ENCODE measurements around the gene CARS2.

CARS2 gene

GRCh38 chr13:110651271-110651670 lies 54.6 kb downstream of the CARS2 start:
- DNase-seq, result no peak

- DNase-seq, result no peak
Observed at GRCh38 chr13:110650436-110650835, 55.5 kb downstream of the CARS2 start.

GRCh38 chr13:110649551-110649950 lies 56.4 kb downstream of the CARS2 start:
- DNase-seq, result no peak

GRCh38 chr13:110648848-110649421 lies 57.0 kb downstream of the CARS2 start:
- no peak for DNase-seq

- no peak for DNase-seq
Observed at GRCh38 chr13:110648146-110648819, 57.6 kb downstream of the CARS2 start.

GRCh38 chr13:110647365-110647737 lies 58.6 kb downstream of the CARS2 start:
- DNase-seq, result no peak

GRCh38 chr13:110646442-110647364 lies 59.2 kb downstream of the CARS2 start:
- no peak for DNase-seq

- DNase-seq, result no peak
Observed at GRCh38 chr13:110645750-110646149, 60.2 kb downstream of the CARS2 start.

- peak; percentile 64 to 77 for DNase-seq
Observed at GRCh38 chr13:110644892-110645521, 60.9 kb downstream of the CARS2 start.

GRCh38 chr13:110643768-110644421 lies 62.0 kb downstream of the CARS2 start:
- DNase-seq, result no peak

GRCh38 chr13:110643324-110643723 lies 62.6 kb downstream of the CARS2 start:
- no peak for DNase-seq

- no peak for DNase-seq
Observed at GRCh38 chr13:110642291-110642981, 63.5 kb downstream of the CARS2 start.

GRCh38 chr13:110641055-110642015 lies 64.6 kb downstream of the CARS2 start:
- no peak for DNase-seq

GRCh38 chr13:110640591-110641029 lies 65.3 kb downstream of the CARS2 start:
- no peak for DNase-seq

GRCh38 chr13:110639935-110640334 lies 66.0 kb downstream of the CARS2 start:
- DNase-seq, result no peak

- DNase-seq, result no peak
Observed at GRCh38 chr13:110638814-110639806, 66.8 kb downstream of the CARS2 start.

GRCh38 chr13:110638257-110638656 lies 67.7 kb downstream of the CARS2 start:
- DNase-seq, result no peak

- DNase-seq, result no peak
Observed at GRCh38 chr13:110637747-110638146, 68.2 kb downstream of the CARS2 start.

GRCh38 chr13:110637275-110637674 lies 68.6 kb downstream of the CARS2 start:
- DNase-seq, result no peak

All from CD4-positive, alpha-beta T cell treated with Interferon alpha-2 for 1 hour (primary cell).